ENCODE measurements around the gene RFX8.

The RFX8 gene

DNA sequence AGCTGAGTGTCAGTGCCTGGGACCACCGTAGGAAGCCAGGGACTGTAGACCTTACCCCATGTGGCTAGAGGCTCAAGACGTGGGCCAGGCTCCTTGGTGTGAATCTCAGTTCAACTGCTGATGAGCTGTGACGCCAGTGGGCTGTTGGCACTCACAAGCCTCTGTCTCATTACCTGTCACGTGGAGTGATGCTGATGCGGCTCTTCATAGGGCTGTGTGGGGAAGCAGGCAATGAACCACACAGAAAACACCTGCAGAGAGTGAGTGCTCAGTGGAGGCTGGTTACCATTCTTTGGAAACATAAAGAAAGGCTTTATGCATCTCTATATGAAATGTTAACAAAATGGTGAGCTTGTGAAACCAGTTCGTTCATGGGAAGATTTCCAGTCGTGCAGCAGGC lies 123.7 kb downstream of the RFX8 start:
- no peak overlapping the region for H3K27ac ChIP-seq (ENCODE audit: extremely low read depth, low read depth, low read length)
- ChIA-PET CTCF (interaction anchor here (0.6 to 1.2 kb wide), 7 partner anchors 8 to 1098 kb away, joined by 3 to 7 read pairs (median 4); no protein-coding TSS in a partner anchor), POLR2A (interaction anchor here (1.3 kb wide), 1 partner anchor 9 kb away, joined by 3 read pairs; no protein-coding TSS in a partner anchor)
- H3K9me3 ChIP-seq (ENCODE audit: control insufficient read depth, insufficient read depth, low read depth, low read length), result no peaks in the 10 kb centered on the region
- no peaks in the 10 kb centered on the region for H3K4me1 ChIP-seq (ENCODE audit: control insufficient read depth, insufficient read depth, low read length)
- no peaks in the 10 kb centered on the region for H3K36me3 ChIP-seq (ENCODE audit: control insufficient read depth in 2 of 2, insufficient read depth in 1 of 2, low read length in 2 of 2)
- H3K4me3 ChIP-seq (ENCODE audit: low read depth, low read length), result no peak overlapping the region
- TF ChIP-seq ZBTB20 (tag by site-specific recombination; IDR thresholded peaks at IDR 0.05), result no peak
- no peak for TF ChIP-seq ZNF174 (tag by site-specific recombination; IDR thresholded peaks at IDR 0.05)
- no peak for TF ChIP-seq ZNF16 (tag by site-specific recombination; IDR thresholded peaks at IDR 0.05; ENCODE audit: low read depth)
- TF ChIP-seq GLI2 (tag by site-specific recombination; IDR thresholded peaks at IDR 0.05; ENCODE audit: borderline replicate concordance, low read depth), result no peak
- TF ChIP-seq ZNF701 (tag by site-specific recombination; IDR thresholded peaks at IDR 0.05), result no peak
- TF ChIP-seq ZNF510 (tag by site-specific recombination; IDR thresholded peaks at IDR 0.05; ENCODE audit: insufficient replicate concordance), result no peak
- no peak for TF ChIP-seq ZNF530 (tag by site-specific recombination; IDR thresholded peaks at IDR 0.05; ENCODE audit: low read depth)

DNA sequence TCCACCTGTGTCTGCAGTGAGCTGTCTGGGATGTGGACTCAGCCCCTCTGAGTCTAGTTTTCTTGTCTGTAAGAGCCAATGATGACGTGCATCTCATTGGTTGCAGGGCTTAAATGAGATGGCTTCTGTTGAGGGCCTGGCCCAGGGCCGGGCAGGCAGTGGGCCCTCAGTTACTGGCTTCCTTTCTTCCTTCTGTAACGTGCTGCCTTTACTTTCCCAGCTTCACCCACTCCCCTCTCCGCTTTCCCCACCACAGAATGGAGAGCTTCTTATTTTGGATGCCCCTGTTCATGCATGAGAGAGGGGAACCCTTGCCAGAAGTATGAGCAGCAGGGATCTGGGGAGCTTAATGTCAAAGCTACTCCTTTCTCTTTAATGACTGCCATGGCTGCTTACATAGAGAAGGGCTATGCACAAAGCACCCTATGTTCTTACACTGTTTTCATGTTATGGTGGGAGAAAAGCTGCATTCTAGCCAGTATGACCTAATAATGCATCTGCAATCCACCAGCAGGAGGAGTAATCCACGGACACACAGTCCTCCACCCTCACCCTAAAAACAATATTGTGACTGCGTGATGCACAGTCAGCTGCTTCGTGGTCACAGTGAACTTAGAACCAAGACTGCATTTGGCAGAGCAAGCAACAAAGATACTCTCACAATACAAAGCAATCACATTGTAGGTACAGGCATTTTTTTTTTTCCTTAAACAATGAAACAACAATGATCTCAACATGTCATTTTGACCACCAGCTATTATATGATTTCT lies 124.8 kb downstream of the RFX8 start:
- no peaks in the 10 kb centered on the region for H3K4me1 ChIP-seq (ENCODE audit: control insufficient read depth, insufficient read depth, low read length)
- no peaks in the 10 kb centered on the region for H3K36me3 ChIP-seq (ENCODE audit: control insufficient read depth in 2 of 2, insufficient read depth in 1 of 2, low read length in 2 of 2)
- no peaks in the 10 kb centered on the region for H3K9me3 ChIP-seq (ENCODE audit: control insufficient read depth, insufficient read depth, low read depth, low read length)
- CTCF ChIA-PET, result interaction anchor here (0.6 to 1.9 kb wide), 14 partner anchors 9 to 475 kb away, joined by 3 to 11 read pairs (median 4); partner anchors contain the start of gene CREG2
- no peak overlapping the region for H3K4me3 ChIP-seq (ENCODE audit: low read depth, low read length)
- no peak for TF ChIP-seq ZFP69B (tag by site-specific recombination; IDR thresholded peaks at IDR 0.05)
- TF ChIP-seq ZNF48 (tag by site-specific recombination; IDR thresholded peaks at IDR 0.05), result no peak
- TF ChIP-seq ZNF311 (tag by site-specific recombination; IDR thresholded peaks at IDR 0.05; ENCODE audit: borderline replicate concordance), result no peak
- TF ChIP-seq, protein P1, sequence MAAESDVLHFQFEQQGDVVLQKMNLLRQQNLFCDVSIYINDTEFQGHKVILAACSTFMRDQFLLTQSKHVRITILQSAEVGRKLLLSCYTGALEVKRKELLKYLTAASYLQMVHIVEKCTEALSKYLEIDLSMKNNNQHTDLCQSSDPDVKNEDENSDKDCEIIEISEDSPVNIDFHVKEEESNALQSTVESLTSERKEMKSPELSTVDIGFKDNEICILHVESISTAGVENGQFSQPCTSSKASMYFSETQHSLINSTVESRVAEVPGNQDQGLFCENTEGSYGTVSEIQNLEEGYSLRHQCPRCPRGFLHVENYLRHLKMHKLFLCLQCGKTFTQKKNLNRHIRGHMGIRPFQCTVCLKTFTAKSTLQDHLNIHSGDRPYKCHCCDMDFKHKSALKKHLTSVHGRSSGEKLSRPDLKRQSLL (tag by site-specific recombination; IDR thresholded peaks at IDR 0.05), result no peak
- no peak for TF ChIP-seq ZNF843 (tag by site-specific recombination; IDR thresholded peaks at IDR 0.05)
- TF ChIP-seq YY2 (tag by site-specific recombination; IDR thresholded peaks at IDR 0.05), result no peak
- TF ChIP-seq ZNF324 (tag by site-specific recombination; IDR thresholded peaks at IDR 0.05), result no peak
- TF ChIP-seq, protein P2, sequence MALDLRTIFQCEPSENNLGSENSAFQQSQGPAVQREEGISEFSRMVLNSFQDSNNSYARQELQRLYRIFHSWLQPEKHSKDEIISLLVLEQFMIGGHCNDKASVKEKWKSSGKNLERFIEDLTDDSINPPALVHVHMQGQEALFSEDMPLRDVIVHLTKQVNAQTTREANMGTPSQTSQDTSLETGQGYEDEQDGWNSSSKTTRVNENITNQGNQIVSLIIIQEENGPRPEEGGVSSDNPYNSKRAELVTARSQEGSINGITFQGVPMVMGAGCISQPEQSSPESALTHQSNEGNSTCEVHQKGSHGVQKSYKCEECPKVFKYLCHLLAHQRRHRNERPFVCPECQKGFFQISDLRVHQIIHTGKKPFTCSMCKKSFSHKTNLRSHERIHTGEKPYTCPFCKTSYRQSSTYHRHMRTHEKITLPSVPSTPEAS (tag by site-specific recombination; IDR thresholded peaks at IDR 0.05), result no peak
- TF ChIP-seq GLI2 (tag by site-specific recombination; IDR thresholded peaks at IDR 0.05; ENCODE audit: borderline replicate concordance, low read depth), result no peak
- POLR2A ChIA-PET, result interaction anchor here (1.3 kb wide), 1 partner anchor 10 kb away, joined by 3 read pairs; no protein-coding TSS in a partner anchor
- H3K27ac ChIP-seq (ENCODE audit: extremely low read depth, low read depth, low read length), result no peak overlapping the region

- no peak overlapping the region for H3K4me3 ChIP-seq (ENCODE audit: low read depth, low read length)
- POLR2A ChIA-PET, result no interaction called here
- H3K9me3 ChIP-seq (ENCODE audit: control insufficient read depth, insufficient read depth, low read depth, low read length), result no peaks in the 10 kb centered on the region
- H3K36me3 ChIP-seq (ENCODE audit: control insufficient read depth in 2 of 2, insufficient read depth in 1 of 2, low read length in 2 of 2), result no peaks in the 10 kb centered on the region
- H3K27ac ChIP-seq (ENCODE audit: extremely low read depth, low read depth, low read length), result no peak overlapping the region
- CTCF ChIA-PET, result interaction anchor here (0.6 to 1.9 kb wide), 10 partner anchors 8 to 421 kb away, joined by 3 to 11 read pairs (median 4); partner anchors contain the start of gene CREG2
- no peaks in the 10 kb centered on the region for H3K4me1 ChIP-seq (ENCODE audit: control insufficient read depth, insufficient read depth, low read length)
- TF ChIP-seq, protein P3, sequence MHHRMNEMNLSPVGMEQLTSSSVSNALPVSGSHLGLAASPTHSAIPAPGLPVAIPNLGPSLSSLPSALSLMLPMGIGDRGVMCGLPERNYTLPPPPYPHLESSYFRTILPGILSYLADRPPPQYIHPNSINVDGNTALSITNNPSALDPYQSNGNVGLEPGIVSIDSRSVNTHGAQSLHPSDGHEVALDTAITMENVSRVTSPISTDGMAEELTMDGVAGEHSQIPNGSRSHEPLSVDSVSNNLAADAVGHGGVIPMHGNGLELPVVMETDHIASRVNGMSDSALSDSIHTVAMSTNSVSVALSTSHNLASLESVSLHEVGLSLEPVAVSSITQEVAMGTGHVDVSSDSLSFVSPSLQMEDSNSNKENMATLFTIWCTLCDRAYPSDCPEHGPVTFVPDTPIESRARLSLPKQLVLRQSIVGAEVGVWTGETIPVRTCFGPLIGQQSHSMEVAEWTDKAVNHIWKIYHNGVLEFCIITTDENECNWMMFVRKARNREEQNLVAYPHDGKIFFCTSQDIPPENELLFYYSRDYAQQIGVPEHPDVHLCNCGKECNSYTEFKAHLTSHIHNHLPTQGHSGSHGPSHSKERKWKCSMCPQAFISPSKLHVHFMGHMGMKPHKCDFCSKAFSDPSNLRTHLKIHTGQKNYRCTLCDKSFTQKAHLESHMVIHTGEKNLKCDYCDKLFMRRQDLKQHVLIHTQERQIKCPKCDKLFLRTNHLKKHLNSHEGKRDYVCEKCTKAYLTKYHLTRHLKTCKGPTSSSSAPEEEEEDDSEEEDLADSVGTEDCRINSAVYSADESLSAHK (tag by site-specific recombination; IDR thresholded peaks at IDR 0.05), result no peak
- TF ChIP-seq, protein P4, sequence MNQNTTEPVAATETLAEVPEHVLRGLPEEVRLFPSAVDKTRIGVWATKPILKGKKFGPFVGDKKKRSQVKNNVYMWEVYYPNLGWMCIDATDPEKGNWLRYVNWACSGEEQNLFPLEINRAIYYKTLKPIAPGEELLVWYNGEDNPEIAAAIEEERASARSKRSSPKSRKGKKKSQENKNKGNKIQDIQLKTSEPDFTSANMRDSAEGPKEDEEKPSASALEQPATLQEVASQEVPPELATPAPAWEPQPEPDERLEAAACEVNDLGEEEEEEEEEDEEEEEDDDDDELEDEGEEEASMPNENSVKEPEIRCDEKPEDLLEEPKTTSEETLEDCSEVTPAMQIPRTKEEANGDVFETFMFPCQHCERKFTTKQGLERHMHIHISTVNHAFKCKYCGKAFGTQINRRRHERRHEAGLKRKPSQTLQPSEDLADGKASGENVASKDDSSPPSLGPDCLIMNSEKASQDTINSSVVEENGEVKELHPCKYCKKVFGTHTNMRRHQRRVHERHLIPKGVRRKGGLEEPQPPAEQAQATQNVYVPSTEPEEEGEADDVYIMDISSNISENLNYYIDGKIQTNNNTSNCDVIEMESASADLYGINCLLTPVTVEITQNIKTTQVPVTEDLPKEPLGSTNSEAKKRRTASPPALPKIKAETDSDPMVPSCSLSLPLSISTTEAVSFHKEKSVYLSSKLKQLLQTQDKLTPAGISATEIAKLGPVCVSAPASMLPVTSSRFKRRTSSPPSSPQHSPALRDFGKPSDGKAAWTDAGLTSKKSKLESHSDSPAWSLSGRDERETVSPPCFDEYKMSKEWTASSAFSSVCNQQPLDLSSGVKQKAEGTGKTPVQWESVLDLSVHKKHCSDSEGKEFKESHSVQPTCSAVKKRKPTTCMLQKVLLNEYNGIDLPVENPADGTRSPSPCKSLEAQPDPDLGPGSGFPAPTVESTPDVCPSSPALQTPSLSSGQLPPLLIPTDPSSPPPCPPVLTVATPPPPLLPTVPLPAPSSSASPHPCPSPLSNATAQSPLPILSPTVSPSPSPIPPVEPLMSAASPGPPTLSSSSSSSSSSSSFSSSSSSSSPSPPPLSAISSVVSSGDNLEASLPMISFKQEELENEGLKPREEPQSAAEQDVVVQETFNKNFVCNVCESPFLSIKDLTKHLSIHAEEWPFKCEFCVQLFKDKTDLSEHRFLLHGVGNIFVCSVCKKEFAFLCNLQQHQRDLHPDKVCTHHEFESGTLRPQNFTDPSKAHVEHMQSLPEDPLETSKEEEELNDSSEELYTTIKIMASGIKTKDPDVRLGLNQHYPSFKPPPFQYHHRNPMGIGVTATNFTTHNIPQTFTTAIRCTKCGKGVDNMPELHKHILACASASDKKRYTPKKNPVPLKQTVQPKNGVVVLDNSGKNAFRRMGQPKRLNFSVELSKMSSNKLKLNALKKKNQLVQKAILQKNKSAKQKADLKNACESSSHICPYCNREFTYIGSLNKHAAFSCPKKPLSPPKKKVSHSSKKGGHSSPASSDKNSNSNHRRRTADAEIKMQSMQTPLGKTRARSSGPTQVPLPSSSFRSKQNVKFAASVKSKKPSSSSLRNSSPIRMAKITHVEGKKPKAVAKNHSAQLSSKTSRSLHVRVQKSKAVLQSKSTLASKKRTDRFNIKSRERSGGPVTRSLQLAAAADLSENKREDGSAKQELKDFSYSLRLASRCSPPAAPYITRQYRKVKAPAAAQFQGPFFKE (tag by site-specific recombination; IDR thresholded peaks at IDR 0.05; ENCODE audit: borderline replicate concordance), result no peak
- no peak for TF ChIP-seq EGR2 (tag by site-specific recombination; IDR thresholded peaks at IDR 0.05; ENCODE audit: low read depth)
- TF ChIP-seq ZNF792 (tag by site-specific recombination; IDR thresholded peaks at IDR 0.05), result no peak
- TF ChIP-seq SCRT1 (tag by site-specific recombination; IDR thresholded peaks at IDR 0.05; ENCODE audit: borderline replicate concordance), result no peak
Measured at GRCh38 chr2:101348883-101349282, 126.0 kb downstream of the RFX8 start.

Measured in HEK293 (cell line).